K562 treated with DMSO at 1 percent for 12 hours (cell line): ENCODE results near the gene ATP6V1D. TPM values are rescaled to one million over a fixed set of nuclear protein-coding genes. Genes with fewer than 3 reads are reported as not detected.

Source experiments
- total RNA-seq: library from RNA; unstranded; fragments of 300-600 nt; gene quantifications from 2 replicates; pipeline ENCODE4 v1.2.3, GENCODE V29; 2022; ENCODE audit not compliant: insufficient read depth

Gene ATP6V1D
- total RNA-seq, result 40.2 and 67.0 TPM in 2 replicates

DNA sequence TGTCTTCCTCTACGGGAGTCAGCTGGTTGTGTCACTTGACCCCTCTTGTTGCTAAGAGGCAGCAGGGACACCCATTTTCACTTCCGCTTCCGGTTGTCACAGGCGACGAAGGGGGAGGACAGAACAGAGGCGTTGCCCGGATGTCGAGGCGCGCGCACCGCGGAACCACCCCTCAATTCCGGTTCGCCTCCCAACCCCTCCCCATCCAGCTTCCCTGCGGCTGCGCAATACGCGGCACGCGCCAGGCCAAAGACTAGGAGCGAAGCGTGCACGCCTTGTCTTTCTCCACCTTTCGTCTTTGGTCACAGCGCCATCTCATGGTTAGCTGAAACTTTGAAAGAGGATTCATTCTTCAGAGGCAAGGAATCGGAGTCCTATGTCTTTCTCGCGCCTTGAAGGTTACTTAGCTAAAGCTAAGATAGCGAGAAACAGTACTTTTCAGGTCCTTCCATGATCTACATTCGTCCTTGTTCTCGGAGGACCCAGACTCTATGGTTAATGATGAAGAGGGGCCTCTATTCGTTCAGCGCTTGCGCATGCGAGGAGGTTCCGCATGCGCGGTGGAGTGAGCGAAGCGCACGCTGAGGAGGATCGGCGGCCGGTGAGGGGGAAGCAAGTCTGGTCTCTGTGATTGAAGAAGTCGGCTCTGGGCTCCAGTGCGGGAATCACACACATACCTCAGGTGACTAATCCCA is at the start of gene ATP6V1D, which contains the start of gene EIF2S1:
Gene ATP6V1D (minus strand): TSS at position 30 of the 695 bp plus-strand sequence. CDS start 106 bp downstream, outside the sequence.
Gene EIF2S1 (plus strand): TSS at position 554 of the 695 bp plus-strand sequence. CDS start 4,440 bp downstream, outside the sequence.

Other genes with a start within 250 kb of the ATP6V1D start
- gene GARIN2, start 170.4 kb downstream of the ATP6V1D start, total RNA-seq, result not detected in 2 replicates
- 8.4 and 12.1 TPM in 2 replicates for gene PALS1, start 118.4 kb downstream of the ATP6V1D start, total RNA-seq
- gene EIF2S1, start 524 bp upstream of the ATP6V1D start, total RNA-seq, result 41.2 and 58.1 TPM in 2 replicates
- not detected in 2 replicates for gene PLEK2, start 52.4 kb upstream of the ATP6V1D start, total RNA-seq
- gene TMEM229B, start 128.9 kb upstream of the ATP6V1D start, total RNA-seq, result 0.58 TPM in 1 of 2 replicates, not detected in the other
- 2.6 and 4.3 TPM in 2 replicates for gene PLEKHH1, start 173.5 kb upstream of the ATP6V1D start, total RNA-seq
- 31.2 and 51.5 TPM in 2 replicates for gene PIGH, start 240.5 kb upstream of the ATP6V1D start, total RNA-seq